GM23248 (cell line): ENCODE data around the gene FKBP14.

ENCODE experiments used
- EZH2 ChIP-seq: fragments of 200-600 bp; sonication (generic); IDR thresholded peaks from 2 replicates; pipeline ENCODE4 v1.6.1; 2018; ENCODE audit warnings: antibody characterized with exemption, mild to moderate bottlenecking; ENCODE audit not compliant: insufficient read depth, poor library complexity, severe bottlenecking
- EZH2phosphoT487 ChIP-seq: fragments of 200-600 bp; sonication (generic); IDR thresholded peaks from 2 replicates; pipeline ENCODE4 v1.6.1; 2018; ENCODE audit warnings: antibody characterized with exemption, moderate library complexity, mild to moderate bottlenecking, low read depth; ENCODE audit not compliant: insufficient read depth

DNA sequence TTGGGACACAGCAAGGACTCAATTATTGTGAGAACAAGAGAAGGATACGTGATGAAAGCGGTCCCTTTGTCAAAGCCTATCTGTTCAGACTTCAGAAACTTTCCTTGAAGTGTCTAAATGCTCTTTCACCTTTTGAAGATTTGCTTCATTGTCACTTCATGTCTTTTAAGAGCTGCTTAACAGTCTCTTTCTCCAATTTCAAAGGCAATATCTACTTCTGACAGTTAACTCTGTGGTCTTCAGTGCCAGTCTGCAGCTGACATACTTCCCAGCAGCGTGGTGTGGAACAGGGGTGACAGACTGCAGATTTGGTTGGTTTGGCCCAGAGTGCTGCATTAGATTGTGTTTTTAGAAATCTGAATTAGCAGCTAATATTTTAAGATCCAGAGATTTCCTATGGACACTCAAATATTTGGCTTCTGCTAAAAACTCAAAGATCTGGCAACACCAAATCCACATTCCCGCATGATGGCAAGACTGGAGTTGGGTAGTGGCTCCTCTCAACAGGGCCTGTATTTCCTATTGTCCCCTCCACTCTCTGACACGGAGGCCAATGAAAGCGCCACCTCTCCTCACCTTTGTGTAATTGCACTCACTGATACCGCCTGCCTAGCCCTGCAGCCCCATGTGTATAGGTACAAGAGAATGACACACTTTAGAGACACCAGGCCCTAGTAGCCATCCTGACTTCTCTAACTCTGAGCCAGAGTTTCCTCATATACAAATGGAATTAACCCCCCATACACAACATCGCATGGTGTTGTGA, 48.4 kb downstream of the FKBP14 start:
- TF ChIP-seq EZH2phosphoT487 (no peak), EZH2 (no peak)
